ENCODE data around the gene OLFM3.

OLFM3 gene

GRCh38 chr1:101996825-101997465, at the start of gene OLFM3:
Gene OLFM3, minus strand, starts transcription at chr1:101996926.
- DNase-seq (ENCODE audit: low read depth), result no peak

GRCh38 chr1:102045752-102046151, 49.0 kb upstream of the OLFM3 start:
- DNase-seq (ENCODE audit: low read depth), result no peak

- no peak for DNase-seq (ENCODE audit: low read depth)
Observed at GRCh38 chr1:102032534-102032933, 35.8 kb upstream of the OLFM3 start.

- no peak for DNase-seq (ENCODE audit: low read depth)
Observed at GRCh38 chr1:102019530-102019929, 22.8 kb upstream of the OLFM3 start.

GRCh38 chr1:102015728-102016127, 19.0 kb upstream of the OLFM3 start:
- no peak for DNase-seq (ENCODE audit: low read depth)

GRCh38 chr1:102002057-102002456, 5.3 kb upstream of the OLFM3 start:
- DNase-seq (ENCODE audit: low read depth), result no peak

GRCh38 chr1:101995984-101996745, 561 bp downstream of the OLFM3 start:
- DNase-seq (ENCODE audit: low read depth), result no peak

GRCh38 chr1:101993710-101994109, 3.0 kb downstream of the OLFM3 start:
- no peak for DNase-seq (ENCODE audit: low read depth)

- DNase-seq (ENCODE audit: low read depth), result no peak
Observed at GRCh38 chr1:101992821-101993575, 3.7 kb downstream of the OLFM3 start.

- no peak for DNase-seq (ENCODE audit: low read depth)
Observed at GRCh38 chr1:101980974-101981373, 15.8 kb downstream of the OLFM3 start.

- DNase-seq (ENCODE audit: low read depth), result no peak
Observed at GRCh38 chr1:101977266-101977665, 19.5 kb downstream of the OLFM3 start.

GRCh38 chr1:101976161-101976560, 20.6 kb downstream of the OLFM3 start:
- no peak for DNase-seq (ENCODE audit: low read depth)

- DNase-seq (ENCODE audit: low read depth), result no peak
Observed at GRCh38 chr1:101975371-101975770, 21.4 kb downstream of the OLFM3 start.

- no peak for DNase-seq (ENCODE audit: low read depth)
Observed at GRCh38 chr1:101974599-101975274, 22.0 kb downstream of the OLFM3 start.

GRCh38 chr1:101971304-101971703, 25.4 kb downstream of the OLFM3 start:
- DNase-seq (ENCODE audit: low read depth), result no peak

GRCh38 chr1:101967871-101968270, 28.9 kb downstream of the OLFM3 start:
- DNase-seq (ENCODE audit: low read depth), result no peak

- no peak for DNase-seq (ENCODE audit: low read depth)
Observed at GRCh38 chr1:101965341-101965740, 31.4 kb downstream of the OLFM3 start.

- no peak for DNase-seq (ENCODE audit: low read depth)
Observed at GRCh38 chr1:101964708-101965107, 32.0 kb downstream of the OLFM3 start.

- no peak for DNase-seq (ENCODE audit: low read depth)
Observed at GRCh38 chr1:101960142-101960541, 36.6 kb downstream of the OLFM3 start.

GRCh38 chr1:101959456-101959855, 37.3 kb downstream of the OLFM3 start:
- DNase-seq (ENCODE audit: low read depth), result no peak

GRCh38 chr1:101957771-101958170, 39.0 kb downstream of the OLFM3 start:
- no peak for DNase-seq (ENCODE audit: low read depth)

- no peak for DNase-seq (ENCODE audit: low read depth)
Observed at GRCh38 chr1:101953623-101954022, 43.1 kb downstream of the OLFM3 start.

Measured in T-helper 22 cell (primary cell).